WERI-Rb-1 (cell line): ENCODE results near the gene PLSCR3.

Source experiments
- DNase-seq: peaks from one replicate; pipeline ENCODE4 v3.0.0-alpha.2; 2020
- H3K27ac ChIP-seq: fragments of 250-450 bp; sonication (Bioruptor Pico); 2 replicates; pipeline ENCODE4 v1.5.1; 2020; ENCODE audit warnings: mild to moderate bottlenecking, moderate library complexity
- H3K27me3 ChIP-seq: fragments of 250-450 bp; sonication (Bioruptor Pico); 2 replicates; pipeline ENCODE4 v1.5.1; 2021; ENCODE audit warnings: mild to moderate bottlenecking, low read depth, moderate library complexity; ENCODE audit not compliant: insufficient read depth, severe bottlenecking
- H3K36me3 ChIP-seq: fragments of 250-450 bp; sonication (Bioruptor Pico); 2 replicates; pipeline ENCODE4 v1.5.1; 2020; ENCODE audit warnings: mild to moderate bottlenecking, moderate library complexity
- H3K4me3 ChIP-seq: 2 replicates; pipeline ENCODE4 v1.5.1; 2011; ENCODE audit warnings: low read depth, mild to moderate bottlenecking, control low read depth, low read length
- H3K9me3 ChIP-seq: fragments of 250-450 bp; sonication (Bioruptor Pico); 2 replicates; pipeline ENCODE4 v1.5.1; 2021; ENCODE audit warnings: mild to moderate bottlenecking, moderate library complexity; ENCODE audit not compliant: severe bottlenecking
- CTCF ChIP-seq: IDR thresholded peaks from 2 replicates; pipeline ENCODE4 v1.5.1; 2011; ENCODE audit warnings: low read depth, mild to moderate bottlenecking, control low read depth, inconsistent platforms, low read length

The PLSCR3 gene

GRCh38 chr17:7352910-7353635 is 41.3 kb downstream of the PLSCR3 start:
- no peak overlapping the region for H3K4me3 ChIP-seq
- TF ChIP-seq CTCF: no peak
- no peaks in the 10 kb centered on the region for H3K9me3 ChIP-seq

GRCh38 chr17:7352503-7352889 is 41.8 kb downstream of the PLSCR3 start:
- no peak overlapping the region for H3K27ac ChIP-seq
- no peaks in the 10 kb centered on the region for H3K36me3 ChIP-seq
- H3K4me3 ChIP-seq: peak overlapping the region; percentile 48
- H3K9me3 ChIP-seq: no peaks in the 10 kb centered on the region
- TF ChIP-seq CTCF: no peak
- no peak for DNase-seq
- no peaks in the 10 kb centered on the region for H3K27me3 ChIP-seq

More at GRCh38 chr17:7352910-7353635, 41.3 kb downstream of the PLSCR3 start:
- Histone ChIP-seq H3K36me3 (no peaks in the 10 kb centered on the region), H3K27me3 (no peaks in the 10 kb centered on the region), H3K27ac (no peak overlapping the region)
- no peak for DNase-seq

GRCh38 chr17:7351665-7352502 is 42.4 kb downstream of the PLSCR3 start, which contains the start of gene KCTD11:
KCTD11 (plus strand) TSS chr17:7352162.
- peak; percentile 86 for DNase-seq
- no peaks in the 10 kb centered on the region for H3K9me3 ChIP-seq
- H3K4me3 ChIP-seq: peak within 1 kb of the TSS; percentile 48
- H3K27ac ChIP-seq: peak within 1 kb of the TSS; percentile 73
- no peaks in the 10 kb centered on the region for H3K27me3 ChIP-seq
- peak; percentile 78 for TF ChIP-seq CTCF
- H3K36me3 ChIP-seq: no peaks in the 10 kb centered on the region

DNA sequence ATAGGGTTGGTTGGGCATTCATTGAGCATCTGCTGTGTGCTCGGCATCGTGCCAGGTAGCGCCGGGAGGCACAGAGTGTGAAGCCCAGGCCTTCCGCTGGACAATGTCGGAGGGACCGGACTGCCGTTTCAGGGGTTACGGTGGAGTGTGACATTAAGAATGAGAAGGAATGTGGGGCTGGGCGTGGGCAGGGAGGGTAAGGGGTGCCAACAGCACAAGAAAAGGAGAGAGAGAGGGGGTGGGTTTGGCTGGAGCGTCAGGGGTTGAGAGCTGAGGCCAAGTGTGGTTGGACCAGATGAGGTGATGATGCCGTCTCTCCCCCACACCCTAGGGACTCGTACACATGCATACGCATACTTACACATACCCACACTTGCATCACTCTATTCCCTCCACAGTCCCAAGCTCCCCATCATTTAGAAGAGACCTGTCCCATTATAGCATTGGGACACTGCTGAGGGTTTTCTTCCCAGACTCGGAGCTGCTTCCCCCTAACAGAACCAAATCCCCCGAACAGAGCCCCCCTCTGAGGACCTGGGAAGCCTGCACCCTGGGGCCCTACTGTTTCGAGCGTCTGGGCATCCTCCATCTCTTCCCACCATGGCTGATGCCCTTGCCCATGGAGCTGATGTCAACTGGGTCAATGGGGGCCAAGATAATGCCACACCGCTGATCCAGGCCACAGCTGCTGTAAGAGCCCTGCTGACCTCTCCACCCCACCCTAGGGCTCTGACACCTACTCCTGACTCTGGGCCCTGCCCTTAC is 45.7 kb downstream of the PLSCR3 start:
- Histone ChIP-seq H3K27me3 (no peaks in the 10 kb centered on the region), H3K4me3 (no peak overlapping the region), H3K27ac (no peak overlapping the region), H3K36me3 (no peaks in the 10 kb centered on the region), H3K9me3 (no peaks in the 10 kb centered on the region)
- TF ChIP-seq CTCF: no peak
- no peak for DNase-seq

DNA sequence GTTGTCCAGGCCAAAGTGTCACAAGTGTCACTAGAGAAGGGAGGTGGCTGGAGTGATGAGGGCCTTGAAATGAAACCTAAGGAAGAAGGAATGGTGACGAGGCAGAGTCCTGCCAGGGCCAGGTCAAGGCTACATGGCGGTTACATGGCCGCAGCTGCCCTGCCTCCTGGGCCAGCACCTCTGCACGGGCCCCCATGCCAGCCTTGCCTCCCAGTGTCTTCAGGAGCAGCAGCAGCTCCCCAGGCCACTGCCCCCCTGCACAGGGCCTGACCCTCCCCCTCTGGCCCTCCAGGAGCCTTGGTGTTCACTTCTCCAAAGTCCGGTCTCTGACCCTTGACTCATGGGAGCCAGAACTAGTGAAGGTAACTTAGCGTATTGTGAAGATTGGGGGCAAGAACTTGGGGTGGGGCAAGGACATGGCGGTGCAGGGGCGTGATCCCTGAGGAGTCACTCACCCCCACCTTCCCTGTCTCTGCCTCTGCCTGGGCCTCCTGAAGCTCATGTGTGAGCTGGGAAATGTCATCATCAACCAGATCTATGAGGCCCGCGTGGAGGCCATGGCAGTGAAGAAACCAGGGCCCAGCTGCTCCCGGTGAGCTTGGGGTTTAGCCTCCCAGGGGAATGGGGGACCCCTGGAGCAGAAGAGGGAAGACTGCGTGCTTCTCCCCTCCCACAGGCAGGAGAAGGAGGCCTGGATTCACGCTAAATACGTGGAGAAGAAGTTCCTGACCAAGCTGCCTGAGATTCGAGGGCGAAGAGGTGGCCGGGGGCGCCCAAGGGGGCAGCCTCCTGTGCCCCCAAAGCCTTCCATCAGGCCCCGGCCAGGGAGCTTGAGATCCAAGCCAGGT is 46.5 kb downstream of the PLSCR3 start:
- no peak for DNase-seq
- no peak for TF ChIP-seq CTCF
- Histone ChIP-seq H3K36me3 (no peaks in the 10 kb centered on the region), H3K9me3 (no peaks in the 10 kb centered on the region), H3K27me3 (no peaks in the 10 kb centered on the region), H3K27ac (no peak overlapping the region), H3K4me3 (no peak overlapping the region)
